Muscle layer of duodenum (tissue), 2 donors: Measurements from ENCODE around the gene DCDC2.
"Not testable (repeated sequence)": the region's sequence is repeated elsewhere in the genome, so short reads cannot be mapped to it uniquely, and the experiment has no call there.

Experiments used
- H3K27ac ChIP-seq: one replicate; pipeline ENCODE4 v1.7.0; 2013; ENCODE audit warnings: mild to moderate bottlenecking, low read length
- H3K27me3 ChIP-seq: one replicate; pipeline ENCODE4 v1.7.0; 2013; ENCODE audit warnings: low read depth, mild to moderate bottlenecking, control low read depth, low read length
- H3K36me3 ChIP-seq, 2 donors: one replicate each; pipeline ENCODE4 v1.7.0; 2013; ENCODE audit warnings: low read length in 2 of 2, control low read depth in 1 of 2, mild to moderate bottlenecking in 1 of 2; ENCODE audit not compliant: insufficient read depth in 2 of 2, control insufficient read depth in 1 of 2
- H3K4me1 ChIP-seq, 2 donors: one replicate each; pipeline ENCODE4 v1.7.0; 2013; ENCODE audit warnings: low read length in 2 of 2, mild to moderate bottlenecking in 2 of 2, control low read depth in 1 of 2, moderate library complexity in 1 of 2; ENCODE audit not compliant: insufficient read depth in 2 of 2, control insufficient read depth in 1 of 2
- H3K4me3 ChIP-seq, 2 donors: one replicate each; pipeline ENCODE4 v1.7.0; 2013; ENCODE audit warnings: low read length in 2 of 2, low read depth in 1 of 2, mild to moderate bottlenecking in 1 of 2
- H3K9me3 ChIP-seq, 2 donors: one replicate each; pipeline ENCODE4 v1.7.0; 2013; ENCODE audit warnings: low read length in 2 of 2, control low read depth in 1 of 2, mild to moderate bottlenecking in 1 of 2; ENCODE audit not compliant: control insufficient read depth in 1 of 2
- donor health status: healthy.

DCDC2 gene

DNA sequence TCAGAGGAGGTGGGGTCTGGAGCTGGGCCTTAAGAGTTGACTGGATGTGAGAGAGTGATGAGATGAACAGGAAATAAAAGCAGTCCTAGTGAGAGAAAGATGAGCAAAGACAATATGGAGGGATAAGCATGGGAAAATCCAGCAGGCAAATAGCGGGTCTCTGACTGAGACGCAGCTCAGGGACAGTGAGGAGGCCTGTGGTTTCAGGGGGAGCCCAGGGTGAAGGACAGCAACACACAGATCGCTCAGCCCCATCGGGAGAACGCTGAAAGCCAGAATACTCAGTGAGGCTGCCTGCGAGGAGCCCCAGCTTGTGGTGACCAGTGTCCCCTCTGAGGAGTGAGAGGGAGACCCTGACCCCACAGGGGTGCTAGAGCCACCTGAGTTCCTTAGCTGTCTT is 16.8 kb upstream of the DCDC2 start:
- H3K27ac ChIP-seq, result no peak overlapping the region
- H3K4me1 ChIP-seq, result no peaks in the 10 kb centered on the region
- no peaks in the 10 kb centered on the region for H3K9me3 ChIP-seq
- H3K4me3 ChIP-seq, result no peak overlapping the region
- H3K36me3 ChIP-seq, result no peaks in the 10 kb centered on the region
- no peaks in the 10 kb centered on the region for H3K27me3 ChIP-seq

DNA sequence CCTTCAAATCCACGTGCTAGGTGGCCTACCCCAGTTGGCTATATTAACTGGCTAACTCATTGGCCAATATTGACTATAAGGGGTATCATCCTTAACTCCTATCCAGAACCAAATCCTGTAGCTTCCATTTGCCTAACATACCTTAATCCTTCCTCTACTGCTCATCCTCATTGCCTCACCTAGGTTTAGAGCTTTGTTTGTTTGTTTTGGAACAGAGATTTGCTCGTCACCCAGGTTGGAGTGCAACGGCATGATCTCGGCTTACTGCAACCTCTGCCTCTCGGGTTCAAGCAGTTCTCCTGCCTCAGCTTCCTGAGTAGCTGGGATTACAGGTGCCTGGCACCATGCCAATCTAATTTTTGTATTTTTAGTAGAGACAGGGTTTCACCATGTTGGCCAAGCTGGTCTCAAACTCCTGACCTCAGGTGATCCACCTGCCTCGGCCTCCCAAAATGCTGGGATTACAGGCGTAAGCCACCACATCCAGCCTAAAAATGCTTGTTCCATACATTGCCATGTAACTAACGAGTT is 7.3 kb upstream of the DCDC2 start:
- not testable (repeated sequence) for H3K4me3 ChIP-seq, H3K9me3 ChIP-seq, H3K27me3 ChIP-seq, H3K4me1 ChIP-seq, H3K36me3 ChIP-seq, H3K27ac ChIP-seq

GRCh38 chr6:24362363-24362762 is 4.5 kb upstream of the DCDC2 start:
- peaks cover 4 to 22% of the 10 kb centered on the region in 2 donors for H3K4me1 ChIP-seq
- not testable (repeated sequence) for H3K9me3 ChIP-seq, H3K27ac ChIP-seq, H3K27me3 ChIP-seq, H3K36me3 ChIP-seq, H3K4me3 ChIP-seq

- Histone ChIP-seq H3K27ac (no peak overlapping the region), H3K4me3 (peak overlapping the region; percentile 74 to 83), H3K36me3 (no peaks in the 10 kb centered on the region), H3K9me3 (no peaks in the 10 kb centered on the region), H3K27me3 (no peaks in the 10 kb centered on the region), H3K4me1 (peaks cover 4 to 22% of the 10 kb centered on the region in 2 donors)
These were observed 2.0 kb upstream of the DCDC2 start for GRCh38 chr6:24359640-24360454.

DNA sequence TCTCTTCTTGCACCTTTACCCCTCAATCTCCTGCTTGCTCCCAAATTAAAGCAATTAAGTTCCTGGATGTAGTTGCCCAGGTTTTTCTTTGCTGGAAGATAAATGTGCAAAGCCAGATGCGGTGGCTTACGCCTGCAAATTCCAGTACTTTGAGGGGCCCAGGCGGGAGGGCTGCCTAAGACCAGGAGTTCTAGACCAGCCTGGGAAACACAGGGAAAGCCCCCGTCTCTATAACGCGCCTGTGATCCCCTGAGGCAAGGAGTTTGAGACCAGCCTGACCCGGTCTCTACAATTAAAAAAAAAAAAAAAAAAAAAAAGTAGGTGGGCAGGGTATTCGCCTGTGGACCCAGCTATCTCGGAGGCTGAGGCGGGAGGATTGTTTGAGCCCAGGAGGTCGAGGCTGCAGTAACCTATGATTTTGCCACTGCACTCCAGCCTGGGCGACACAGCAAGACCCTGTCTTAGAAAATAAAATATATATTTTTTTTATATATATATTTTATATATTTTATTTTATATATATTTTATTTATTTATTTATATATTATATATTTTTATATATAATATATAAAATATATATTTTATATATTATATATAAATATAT is 461 bp upstream of the DCDC2 start:
- Histone ChIP-seq H3K9me3 (no peaks in the 10 kb centered on the region), H3K4me1 (peaks cover 4 to 22% of the 10 kb centered on the region in 2 donors), H3K36me3 (no peaks in the 10 kb centered on the region), H3K4me3 (peak overlapping the region; percentile 44 to 65), H3K27me3 (no peaks in the 10 kb centered on the region), H3K27ac (no peak overlapping the region)

- H3K27me3 ChIP-seq, result no peaks in the 10 kb centered on the region
- no peak overlapping the region for H3K27ac ChIP-seq
- H3K4me3 ChIP-seq, result no peak overlapping the region
- no peaks in the 10 kb centered on the region for H3K9me3 ChIP-seq
- H3K4me1 ChIP-seq, result peaks cover 4 to 22% of the 10 kb centered on the region in 2 donors
- no peaks in the 10 kb centered on the region for H3K36me3 ChIP-seq
These were observed 1.4 kb downstream of the DCDC2 start for GRCh38 chr6:24356310-24356973.

- no peak overlapping the region for H3K27ac ChIP-seq
- no peak overlapping the region for H3K4me3 ChIP-seq
- peaks cover 4 to 19% of the 10 kb centered on the region in 2 donors for H3K4me1 ChIP-seq
- H3K27me3 ChIP-seq, result no peaks in the 10 kb centered on the region
- H3K36me3 ChIP-seq, result no peaks in the 10 kb centered on the region
- no peaks in the 10 kb centered on the region for H3K9me3 ChIP-seq
These were observed 2.5 kb downstream of the DCDC2 start for GRCh38 chr6:24355393-24355792.

DNA sequence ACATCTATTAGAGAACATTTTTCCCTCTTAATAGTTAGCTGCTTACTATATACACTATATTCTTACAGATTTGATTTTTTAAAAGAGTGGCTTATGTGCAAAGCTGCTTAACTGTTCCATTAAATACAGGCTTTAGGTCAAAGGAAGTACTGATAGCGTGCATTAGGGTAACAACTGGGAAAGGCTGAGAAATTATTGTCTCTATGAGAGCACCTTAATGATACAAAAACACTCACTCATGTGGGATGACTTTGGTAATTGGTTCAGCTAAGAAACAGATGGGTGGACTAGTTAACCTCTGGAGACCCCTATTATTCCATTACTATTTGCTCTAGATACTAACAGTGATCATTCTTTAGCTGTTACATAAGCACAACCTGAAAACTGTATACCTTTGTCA is 4.0 kb downstream of the DCDC2 start:
- H3K27ac ChIP-seq, result no peak overlapping the region
- H3K9me3 ChIP-seq, result no peaks in the 10 kb centered on the region
- H3K36me3 ChIP-seq, result no peaks in the 10 kb centered on the region
- H3K4me3 ChIP-seq, result no peak overlapping the region
- peaks cover 4 to 10% of the 10 kb centered on the region in 2 donors for H3K4me1 ChIP-seq
- no peaks in the 10 kb centered on the region for H3K27me3 ChIP-seq

- Histone ChIP-seq H3K9me3 (no peaks in the 10 kb centered on the region), H3K4me1 (peaks cover 0 to under 1% of the 10 kb centered on the region in 2 donors), H3K4me3 (no peak overlapping the region), H3K27me3 (no peaks in the 10 kb centered on the region), H3K36me3 (no peaks in the 10 kb centered on the region), H3K27ac (no peak overlapping the region)
These were observed 5.4 kb downstream of the DCDC2 start for GRCh38 chr6:24352434-24352833.

DNA sequence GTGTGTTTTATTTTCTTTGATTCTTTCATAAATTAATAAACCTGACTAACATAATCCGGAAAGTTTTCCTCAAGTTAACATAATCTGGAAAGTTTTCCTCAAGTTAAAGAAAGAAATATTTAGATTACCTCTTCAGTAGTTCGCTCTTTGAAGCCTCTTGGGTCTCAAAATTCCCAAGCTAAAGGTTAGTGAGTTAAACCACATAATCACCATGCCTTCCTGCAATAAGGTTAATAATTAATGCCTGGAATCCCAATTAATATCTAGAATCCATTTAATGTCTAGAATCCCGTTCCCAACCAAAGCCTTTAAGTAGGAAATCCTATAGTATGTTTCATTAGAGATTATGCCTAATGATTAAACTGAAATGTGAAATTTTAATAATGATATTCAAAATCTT is 12.9 kb downstream of the DCDC2 start:
- no peak overlapping the region for H3K4me3 ChIP-seq
- no peak overlapping the region for H3K27ac ChIP-seq
- no peaks in the 10 kb centered on the region for H3K4me1 ChIP-seq
- no peaks in the 10 kb centered on the region for H3K9me3 ChIP-seq
- no peaks in the 10 kb centered on the region for H3K27me3 ChIP-seq
- H3K36me3 ChIP-seq, result no peaks in the 10 kb centered on the region
